ENCODE data around the gene DNAH17. TPM values are rescaled to one million over a fixed set of nuclear protein-coding genes. Genes with fewer than 3 reads are reported as not detected.

The DNAH17 gene
- total and polyA plus RNA-seq, 2 experiments from 2014 or later = 0.64 TPM; not detected in 1

GRCh38 chr17:78374631-78375274 is 202.4 kb downstream of the DNAH17 start:
- peaks cover 38% of the 10 kb centered on the region for H3K4me1 ChIP-seq (ENCODE audit: insufficient read depth)

GRCh38 chr17:78374189-78374588 is 203.0 kb downstream of the DNAH17 start:
- H4K20me1 ChIP-seq (ENCODE audit: insufficient read depth) = no peaks in the 10 kb centered on the region
- H3K9me2 ChIP-seq (ENCODE audit: insufficient read depth) = no peaks in the 10 kb centered on the region
- H3K4me1 ChIP-seq (ENCODE audit: insufficient read depth) = peaks cover 33% of the 10 kb centered on the region
- H2AFZ ChIP-seq = peak overlapping the region; percentile 63; the same call in 1 of the 2 replicates
- peak overlapping the region; percentile 98 for H3K27ac ChIP-seq
- H3K27me3 ChIP-seq (replicated peaks; ENCODE audit: insufficient read depth) = no peaks in the 10 kb centered on the region
- TF ChIP-seq EZH2phosphoT487 (IDR thresholded peaks at IDR 0.05; ENCODE audit: insufficient read depth, low read depth) (no peak), EZH2 (IDR thresholded peaks at IDR 0.05; ENCODE audit: insufficient read depth, poor library complexity, severe bottlenecking) (no peak)
- WGBS, 2 experiments (ENCODE audit: low coverage in 1 of 2, low lambda C conversion rate in 2 of 2, missing lambda C conversion rate in 2 of 2) = 87 to 89% methylated on average over 6 of the region's 6 CpGs
- no peak overlapping the region for H3K4me3 ChIP-seq
- DNase-seq = no peak
- in situ Hi-C loops (cut with MboI) = no loop called here
- peaks cover 42% of the 10 kb centered on the region for H3F3A ChIP-seq (ENCODE audit: insufficient read depth)
- H3K9ac ChIP-seq = peak overlapping the region; percentile 81
- peaks cover 5% of the 10 kb centered on the region for H3K79me2 ChIP-seq (ENCODE audit: insufficient read depth)
- peak overlapping the region; percentile 76 for H3K4me2 ChIP-seq (ENCODE audit: unreplicated experiment)
- H3K36me3 ChIP-seq (ENCODE audit: low read depth) = no peaks in the 10 kb centered on the region
- H3K9me3 ChIP-seq (ENCODE audit: low read depth) = no peaks in the 10 kb centered on the region

More at GRCh38 chr17:78374631-78375274, 202.4 kb downstream of the DNAH17 start:
- Histone ChIP-seq H3K9me3 (ENCODE audit: low read depth) (no peaks in the 10 kb centered on the region), H3K79me2 (ENCODE audit: insufficient read depth) (peaks cover 10% of the 10 kb centered on the region), H3F3A (ENCODE audit: insufficient read depth) (peaks cover 47% of the 10 kb centered on the region), H3K27me3 (replicated peaks; ENCODE audit: insufficient read depth) (no peaks in the 10 kb centered on the region), H3K9ac (peak overlapping the region; percentile 81), H3K4me2 (ENCODE audit: unreplicated experiment) (peak overlapping the region; percentile 76), H2AFZ (peak overlapping the region; percentile 63; the same call in 1 of the 2 replicates), H4K20me1 (ENCODE audit: insufficient read depth) (no peaks in the 10 kb centered on the region), H3K4me3 (peak overlapping the region; percentile 39), H3K9me2 (ENCODE audit: insufficient read depth) (no peaks in the 10 kb centered on the region), H3K27ac (peak overlapping the region; percentile 98), H3K36me3 (ENCODE audit: low read depth) (no peaks in the 10 kb centered on the region)
- peak; percentile 86 for DNase-seq
- TF ChIP-seq EZH2phosphoT487 (IDR thresholded peaks at IDR 0.05; ENCODE audit: insufficient read depth, low read depth) (no peak), EZH2 (IDR thresholded peaks at IDR 0.05; ENCODE audit: insufficient read depth, poor library complexity, severe bottlenecking) (no peak)
- WGBS, 2 experiments (ENCODE audit: low coverage in 1 of 2, low lambda C conversion rate in 2 of 2, missing lambda C conversion rate in 2 of 2) = 56 to 59% methylated on average over 14 of the region's 14 CpGs
- in situ Hi-C loops (cut with MboI) = no loop called here

Small RNA genes within 50 kb of the gene (small RNA-seq; reads per million reads assigned to genes)
- gene RF00415 (ENCODE audit: low read depth, low replicate concordance) (not detected), gene RN7SL454P (ENCODE audit: low read depth, low replicate concordance) (not detected)

Other genes starting within 250 kb of the DNAH17 start
- 47.8 and 50.6 TPM in 2 replicates for gene SOCS3, start 217.3 kb downstream of the DNAH17 start, total RNA-seq (2014; rRNA removed; shearing (Covaris generic))
- gene SOCS3, start 217.3 kb downstream of the DNAH17 start, polyA plus RNA-seq (2016; fragmentation: Nextera tagmentation; extraction: Ambion mirVana) = 31.2 and 31.5 TPM in 2 replicates
- 31.4 and 32.5 TPM in 2 replicates for gene PGS1, start 198.7 kb downstream of the DNAH17 start, total RNA-seq (2014; rRNA removed; shearing (Covaris generic))
- 28.6 and 30.2 TPM in 2 replicates for gene PGS1, start 198.7 kb downstream of the DNAH17 start, polyA plus RNA-seq (2016; fragmentation: Nextera tagmentation; extraction: Ambion mirVana)
- 10.4 and 16.8 TPM in 2 replicates for gene CYTH1, start 204.9 kb upstream of the DNAH17 start, total RNA-seq (2014; rRNA removed; shearing (Covaris generic))
- gene CYTH1, start 204.9 kb upstream of the DNAH17 start, polyA plus RNA-seq (2016; fragmentation: Nextera tagmentation; extraction: Ambion mirVana) = 11.7 TPM in 2 replicates